Uterus (tissue), 2 donors: ENCODE results near the gene PDGFD.

Experiments used
- CTCF ChIP-seq, 4 experiments: fragments of 200-600 bp in 2 of 4; fragments of 450-650 bp in 2 of 4; sonication (generic) in 2 of 4; IDR thresholded peaks; one replicate each; pipeline ENCODE4 v1.5.1; 2016 to 2019; ENCODE audit warnings: antibody characterized with exemption in 4 of 4, mild to moderate bottlenecking in 2 of 4, moderate library complexity in 1 of 4
- POLR2A ChIP-seq, 2 donors: fragments of 450-650 bp; IDR thresholded peaks; one replicate each; pipeline ENCODE4 v1.6.1; 2016; ENCODE audit warnings: antibody characterized with exemption in 2 of 2, mild to moderate bottlenecking in 1 of 2, moderate library complexity in 1 of 2

GRCh38 chr11:103907548-103908455 lies 256.1 kb downstream of the PDGFD start:
- no peak for TF ChIP-seq CTCF (IDR thresholded peaks at IDR 0.05)
- TF ChIP-seq POLR2A (IDR thresholded peaks at IDR 0.05): no peak
